ENCODE results near the gene AGO3. TPM values are rescaled to one million over a fixed set of nuclear protein-coding genes. Genes with fewer than 3 reads are reported as not detected.

Gene AGO3
- total RNA-seq, 4 donors from 2014 or later = 21.2 to 48.5 (median 31.6) TPM

- 84 to 96% methylated on average over 6 to 9 of the region's 9 CpGs for WGBS, 2 donors
Measured at GRCh38 chr1:36107394-36107793, 176.5 kb downstream of the AGO3 start.

GRCh38 chr1:36108314-36108713 lies 177.4 kb downstream of the AGO3 start:
- 79 to 93% methylated on average over 13 to 14 of the region's 14 CpGs for WGBS, 2 donors
- TF ChIP-seq CTCF (IDR thresholded peaks at IDR 0.05) = no peak
- TF ChIP-seq POLR2A (IDR thresholded peaks at IDR 0.05) = no peak
- Histone ChIP-seq H3K4me3 (replicated peaks in 1 of 3) (no peak overlapping the region), H3K4me1 (peaks cover 0 to 6% of the 10 kb centered on the region in 2 donors), H3K9me3 (no peaks in the 10 kb centered on the region), H3K27ac (no peak overlapping the region), H3K36me3 (no peaks in the 10 kb centered on the region), H3K27me3 (no peaks in the 10 kb centered on the region)
- no peak for DNase-seq
- intact Hi-C loops (cut with DNase I) = no loop called here

More at GRCh38 chr1:36107394-36107793, 176.5 kb downstream of the AGO3 start:
- H3K27me3 ChIP-seq = no peaks in the 10 kb centered on the region
- H3K4me1 ChIP-seq = peaks cover 0 to 6% of the 10 kb centered on the region in 2 donors
- no peak overlapping the region for H3K27ac ChIP-seq
- H3K36me3 ChIP-seq = no peaks in the 10 kb centered on the region
- no peak for TF ChIP-seq POLR2A (IDR thresholded peaks at IDR 0.05)
- no peak for TF ChIP-seq CTCF (IDR thresholded peaks at IDR 0.05)
- intact Hi-C loops (cut with DNase I) = no loop called here
- no peak for DNase-seq
- no peak overlapping the region for H3K4me3 ChIP-seq (replicated peaks in 1 of 3)
- H3K9me3 ChIP-seq = no peaks in the 10 kb centered on the region

- Histone ChIP-seq H3K36me3 (no peaks in the 10 kb centered on the region), H3K27ac (no peak overlapping the region), H3K27me3 (no peaks in the 10 kb centered on the region), H3K9me3 (no peaks in the 10 kb centered on the region), H3K4me1 (peaks cover 0 to 6% of the 10 kb centered on the region in 2 donors), H3K4me3 (replicated peaks in 1 of 3) (no peak overlapping the region)
- intact Hi-C loops (cut with DNase I) = no loop called here
- TF ChIP-seq POLR2A (IDR thresholded peaks at IDR 0.05) (no peak), CTCF (IDR thresholded peaks at IDR 0.05) (no peak)
- 84 to 85% methylated on average over 7 to 10 of the region's 11 CpGs for WGBS, 2 donors
- no peak for DNase-seq
Measured at GRCh38 chr1:36109041-36109679, 178.3 kb downstream of the AGO3 start.

- Histone ChIP-seq H3K27me3 (no peaks in the 10 kb centered on the region), H3K36me3 (no peaks in the 10 kb centered on the region), H3K9me3 (no peaks in the 10 kb centered on the region), H3K4me3 (replicated peaks in 1 of 3) (no peak overlapping the region), H3K4me1 (peaks cover 0 to 6% of the 10 kb centered on the region in 2 donors), H3K27ac (no peak overlapping the region)
- no peak for DNase-seq
- intact Hi-C loops (cut with DNase I) = no loop called here
- TF ChIP-seq POLR2A (IDR thresholded peaks at IDR 0.05) = no peak
- TF ChIP-seq CTCF (IDR thresholded peaks at IDR 0.05) = no peak
- WGBS, 2 donors = 60 to 63% methylated on average over 4 of the region's 4 CpGs
Measured at GRCh38 chr1:36111151-36111550, 180.2 kb downstream of the AGO3 start.

GRCh38 chr1:36112823-36113222 lies 181.9 kb downstream of the AGO3 start:
- intact Hi-C loops (cut with DNase I) = no loop called here
- no peak for DNase-seq

More at GRCh38 chr1:36112823-36113222, 181.9 kb downstream of the AGO3 start:
- Histone ChIP-seq H3K36me3 (no peaks in the 10 kb centered on the region), H3K27ac (no peak overlapping the region), H3K4me3 (replicated peaks in 1 of 3) (no peak overlapping the region), H3K4me1 (peaks cover 0 to 6% of the 10 kb centered on the region in 2 donors), H3K9me3 (no peaks in the 10 kb centered on the region), H3K27me3 (no peaks in the 10 kb centered on the region)
- no peak for TF ChIP-seq POLR2A (IDR thresholded peaks at IDR 0.05)
- TF ChIP-seq CTCF (IDR thresholded peaks at IDR 0.05) = no peak
- 88 to 92% methylated on average over 9 of the region's 9 CpGs for WGBS, 2 donors
